Progenitor cell of endocrine pancreas (in vitro differentiated cells): ENCODE results near the gene LTBP2. TPM values are rescaled to one million over a fixed set of nuclear protein-coding genes. Genes with fewer than 3 reads are reported as not detected.
"Not testable (repeated sequence)": the region's sequence is repeated elsewhere in the genome, so short reads cannot be mapped to it uniquely, and the experiment has no call there.

Source experiments
- DNase-seq: peaks from one replicate; pipeline ENCODE4 v3.0.0; 2021; ENCODE audit warnings: low spot score; ENCODE audit not compliant: unreplicated experiment
- H3K27ac Mint-ChIP-seq: 2 replicates; pipeline ENCODE4 v1.8.0; 2021; ENCODE audit warnings: mild to moderate bottlenecking, moderate library complexity, mixed read lengths
- H3K27me3 Mint-ChIP-seq: 2 replicates; pipeline ENCODE4 v1.8.0; 2021; ENCODE audit warnings: mixed read lengths
- H3K36me3 Mint-ChIP-seq: 2 replicates; pipeline ENCODE4 v1.8.0; 2022; ENCODE audit warnings: mixed read lengths; ENCODE audit not compliant: insufficient read depth
- H3K4me1 Mint-ChIP-seq: 2 replicates; pipeline ENCODE4 v1.8.0; 2021; ENCODE audit warnings: low read depth, mixed read lengths
- H3K4me3 Mint-ChIP-seq: 2 replicates; pipeline ENCODE4 v1.8.0; 2021; ENCODE audit warnings: low read depth, mild to moderate bottlenecking, moderate library complexity, mixed read lengths
- H3K9me3 Mint-ChIP-seq: 2 replicates; pipeline ENCODE4 v1.8.0; 2021; ENCODE audit warnings: low read depth, mixed read lengths
- total RNA-seq: library from RNA; stranded (reverse); gene quantifications from 2 replicates; pipeline ENCODE4 v1.2.1, GENCODE V29; 2021
- TF ChIP-seq, protein P1 (sequence below): fragments of 200-600 bp; sonication (generic); IDR thresholded peaks from one replicate; pipeline ENCODE4 v1.5.0; 2021; ENCODE audit warnings: antibody characterized with exemption, mild to moderate bottlenecking; ENCODE audit not compliant: unreplicated experiment

LTBP2 gene
- total RNA-seq, 1 donor from 2014 or later = 0.79 TPM

- H3K36me3 Mint-ChIP-seq = no peaks in the 10 kb centered on the region
- DNase-seq = no peak
- no peak overlapping the region for H3K27ac Mint-ChIP-seq
- H3K4me1 Mint-ChIP-seq = no peaks in the 10 kb centered on the region
- peaks cover 29% of the 10 kb centered on the region for H3K27me3 Mint-ChIP-seq
- no peaks in the 10 kb centered on the region for H3K9me3 Mint-ChIP-seq
- no peak overlapping the region for H3K4me3 Mint-ChIP-seq
- TF ChIP-seq, protein P1, sequence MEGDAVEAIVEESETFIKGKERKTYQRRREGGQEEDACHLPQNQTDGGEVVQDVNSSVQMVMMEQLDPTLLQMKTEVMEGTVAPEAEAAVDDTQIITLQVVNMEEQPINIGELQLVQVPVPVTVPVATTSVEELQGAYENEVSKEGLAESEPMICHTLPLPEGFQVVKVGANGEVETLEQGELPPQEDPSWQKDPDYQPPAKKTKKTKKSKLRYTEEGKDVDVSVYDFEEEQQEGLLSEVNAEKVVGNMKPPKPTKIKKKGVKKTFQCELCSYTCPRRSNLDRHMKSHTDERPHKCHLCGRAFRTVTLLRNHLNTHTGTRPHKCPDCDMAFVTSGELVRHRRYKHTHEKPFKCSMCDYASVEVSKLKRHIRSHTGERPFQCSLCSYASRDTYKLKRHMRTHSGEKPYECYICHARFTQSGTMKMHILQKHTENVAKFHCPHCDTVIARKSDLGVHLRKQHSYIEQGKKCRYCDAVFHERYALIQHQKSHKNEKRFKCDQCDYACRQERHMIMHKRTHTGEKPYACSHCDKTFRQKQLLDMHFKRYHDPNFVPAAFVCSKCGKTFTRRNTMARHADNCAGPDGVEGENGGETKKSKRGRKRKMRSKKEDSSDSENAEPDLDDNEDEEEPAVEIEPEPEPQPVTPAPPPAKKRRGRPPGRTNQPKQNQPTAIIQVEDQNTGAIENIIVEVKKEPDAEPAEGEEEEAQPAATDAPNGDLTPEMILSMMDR = no peak
Measured at GRCh38 chr14:74541225-74541624, 70.8 kb downstream of the LTBP2 start.

DNA sequence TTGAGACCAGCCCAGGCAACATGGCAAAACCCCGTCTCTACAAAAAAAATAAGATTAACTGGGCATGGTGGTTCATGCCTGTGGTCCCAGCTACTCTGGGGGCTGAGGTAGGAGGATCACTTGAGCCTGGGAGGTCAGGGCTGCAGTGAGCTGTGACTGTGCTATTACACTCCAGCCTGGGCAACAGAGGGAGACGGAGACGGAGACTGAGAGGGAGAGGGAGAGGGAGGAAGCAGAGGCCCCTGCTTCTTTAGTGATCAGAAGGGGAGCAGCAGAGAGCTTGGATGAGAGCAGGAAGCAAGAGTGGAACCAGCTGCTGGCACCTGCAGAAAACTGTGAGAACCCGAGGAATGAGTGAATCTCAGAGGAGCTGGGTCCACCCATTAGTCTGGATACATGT, 72.5 kb downstream of the LTBP2 start:
- Mint-ChIP-seq H3K27ac (no peak overlapping the region), H3K9me3 (no peaks in the 10 kb centered on the region)
- TF ChIP-seq, protein P1 = no peak

DNA sequence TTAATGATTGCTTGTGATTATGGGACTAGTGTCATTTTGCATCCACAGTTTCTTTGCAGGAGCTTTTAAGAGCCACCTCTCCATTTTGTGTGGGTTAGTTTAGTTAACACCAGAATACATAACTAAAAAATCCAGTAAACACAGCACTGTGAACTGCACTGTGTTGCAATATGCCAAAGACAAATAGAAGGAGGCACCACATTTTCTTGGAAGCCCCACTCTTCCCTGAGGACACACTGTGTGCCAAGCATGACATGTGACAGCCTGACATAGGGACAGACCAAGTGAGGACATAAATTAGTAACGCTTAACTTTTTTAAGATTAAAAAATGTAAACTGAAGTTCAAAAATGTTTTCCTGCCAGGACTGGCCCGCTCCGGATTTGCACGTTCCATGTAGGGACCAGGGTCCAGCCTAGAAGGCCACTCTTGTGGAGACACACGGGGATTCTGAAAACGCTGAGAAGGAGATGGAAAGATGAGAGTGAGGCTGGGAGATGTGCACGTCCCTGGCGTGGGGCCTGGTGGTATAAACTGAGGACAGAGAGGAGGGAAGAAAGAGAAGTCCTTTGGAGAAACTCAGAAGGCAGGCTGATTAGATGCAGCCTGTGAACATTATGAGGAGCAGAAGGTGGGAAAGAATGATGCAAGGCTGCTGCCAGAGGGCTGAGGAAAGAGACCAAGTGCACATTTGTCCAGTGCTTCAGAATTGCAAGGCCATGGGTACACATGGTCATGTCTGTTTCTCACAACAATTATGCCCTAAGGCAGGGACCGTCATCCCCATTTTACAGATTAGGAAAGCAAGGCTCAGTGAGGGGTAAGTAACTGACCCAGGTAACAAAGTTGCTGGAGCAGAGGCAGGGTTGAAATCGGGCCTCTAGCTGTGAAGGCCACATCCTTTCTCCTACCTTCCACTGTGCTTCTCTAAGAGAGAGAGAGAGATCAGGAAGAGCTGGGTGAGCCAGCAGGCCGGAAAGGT, 73.3 kb downstream of the LTBP2 start:
- Mint-ChIP-seq H3K27me3 (peaks cover 13% of the 10 kb centered on the region), H3K27ac (no peak overlapping the region), H3K4me3 (no peak overlapping the region), H3K36me3 (no peaks in the 10 kb centered on the region), H3K4me1 (no peaks in the 10 kb centered on the region), H3K9me3 (no peaks in the 10 kb centered on the region)
- TF ChIP-seq, protein P1 = no peak
- no peak for DNase-seq

More for the DNA sequence above, 72.5 kb downstream of the LTBP2 start:
- Mint-ChIP-seq H3K27me3 (peaks cover 18% of the 10 kb centered on the region), H3K4me3 (no peak overlapping the region), H3K36me3 (no peaks in the 10 kb centered on the region), H3K4me1 (no peaks in the 10 kb centered on the region)
- no peak for DNase-seq

- not testable (repeated sequence) for DNase-seq, H3K27ac Mint-ChIP-seq, H3K9me3 Mint-ChIP-seq, H3K4me1 Mint-ChIP-seq, H3K27me3 Mint-ChIP-seq, H3K4me3 Mint-ChIP-seq, H3K36me3 Mint-ChIP-seq
Measured at GRCh38 chr14:74536336-74536735, 75.7 kb downstream of the LTBP2 start.

DNA sequence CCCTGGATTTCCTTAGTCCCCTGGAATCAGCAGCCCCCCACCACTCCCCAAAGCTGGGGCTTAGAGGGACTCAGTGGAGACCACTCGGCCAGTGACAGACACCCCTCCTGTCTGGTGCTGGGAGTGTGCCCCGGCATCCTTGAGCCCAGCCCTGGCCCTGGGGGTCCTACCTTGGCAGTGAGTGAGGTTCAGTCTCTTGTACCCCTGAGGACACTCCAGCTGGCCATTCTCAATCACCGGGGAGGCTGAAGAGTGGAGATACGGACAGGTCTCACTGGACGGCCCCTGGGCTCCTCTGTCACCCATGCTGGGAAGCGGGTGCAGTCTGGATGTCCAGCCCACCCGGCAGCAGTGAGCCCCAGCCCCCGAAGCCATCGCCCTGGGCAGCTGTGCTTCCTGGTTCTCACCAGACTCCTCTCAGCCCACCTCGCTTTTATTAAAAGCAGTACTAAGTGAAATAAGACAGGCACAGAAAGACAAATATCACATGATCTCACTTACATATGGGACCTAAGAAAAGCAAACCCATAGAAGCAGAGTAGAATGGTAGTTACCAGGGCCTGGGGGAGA, 76.2 kb downstream of the LTBP2 start:
- H3K9me3 Mint-ChIP-seq = no peaks in the 10 kb centered on the region
- H3K4me3 Mint-ChIP-seq = no peak overlapping the region
- H3K27me3 Mint-ChIP-seq = peaks cover 7% of the 10 kb centered on the region
- H3K27ac Mint-ChIP-seq = no peak overlapping the region
- no peak for DNase-seq
- H3K36me3 Mint-ChIP-seq = no peaks in the 10 kb centered on the region
- no peaks in the 10 kb centered on the region for H3K4me1 Mint-ChIP-seq
- TF ChIP-seq, protein P1 = no peak
